Measurements from ENCODE around the gene HLA-DRB5. TPM values are rescaled to one million over a fixed set of nuclear protein-coding genes. Genes with fewer than 3 reads are reported as not detected.

The HLA-DRB5 gene
- total and polyA plus RNA-seq, 2 of the 8 experiments (the other 6 are each of a cell fraction or from before 2014, with no cell fraction given), result 0.83 to 1.4 TPM

DNA sequence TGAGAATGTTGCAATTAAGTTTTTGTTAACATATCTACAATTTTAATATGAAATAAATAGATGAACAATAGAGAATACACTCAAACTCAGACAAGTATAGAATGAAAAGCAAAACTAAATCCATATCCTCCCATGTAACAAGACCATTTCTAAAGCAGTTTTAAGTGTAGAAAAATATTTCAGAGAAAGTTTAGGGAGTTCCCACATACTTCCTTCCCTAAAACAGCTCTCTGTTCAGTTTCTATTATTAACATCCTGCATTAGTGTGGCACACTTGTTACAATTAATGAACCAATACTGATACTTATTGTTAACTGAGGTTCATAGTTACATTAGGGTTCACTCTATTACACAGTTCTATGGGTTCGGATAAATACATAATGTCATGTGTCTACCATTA lies 38.4 kb downstream of the HLA-DRB5 start:
- Histone ChIP-seq H4K91ac (replicated peaks; ENCODE audit: insufficient read length, low read length) (no peak overlapping the region), H3K9ac (replicated peaks in 1 of 4; ENCODE audit: extremely low read depth in 1 of 4, low read depth in 3 of 4, low read length in 3 of 4) (no peak overlapping the region), H3K56ac (replicated peaks; ENCODE audit: insufficient read length, low read depth, low read length) (no peak overlapping the region), H3K4me1 (replicated peaks in 1 of 4; ENCODE audit: control insufficient read depth in 3 of 4, insufficient read depth in 4 of 4, low read length in 3 of 4) (no peaks in the 10 kb centered on the region), H4K8ac (ENCODE audit: extremely low read depth, insufficient read depth, low read length) (no peak overlapping the region), H3K79me2 (ENCODE audit: control insufficient read depth in 1 of 2, insufficient read depth in 2 of 2, low read length in 2 of 2) (no peaks in the 10 kb centered on the region), H2AFZ (ENCODE audit: low read length) (no peak overlapping the region), H3K27ac (ENCODE audit: low read depth, low read length) (no peak overlapping the region), H2AK5ac (ENCODE audit: low read depth, low read length) (no peak overlapping the region), H3K14ac (ENCODE audit: insufficient read length) (no peak overlapping the region), H4K5ac (ENCODE audit: insufficient read length, low read depth, low read length) (no peak overlapping the region), H2BK20ac (ENCODE audit: low read length) (no peak overlapping the region), H4K20me1 (replicated peaks in 1 of 2; ENCODE audit: control insufficient read depth in 1 of 2, insufficient read depth in 2 of 2, low read length in 2 of 2) (no peaks in the 10 kb centered on the region), H2BK12ac (ENCODE audit: low read depth, low read length) (no peak overlapping the region), H3K36me3 (ENCODE audit: control insufficient read depth in 2 of 4, insufficient read depth in 4 of 4, low read length in 3 of 4) (no peaks in the 10 kb centered on the region), H3K9me3 (ENCODE audit: insufficient read depth in 2 of 2, low read depth in 1 of 2, low read length in 1 of 2) (no peaks in the 10 kb centered on the region), H2BK15ac (ENCODE audit: low read length) (no peak overlapping the region), H3K79me1 (ENCODE audit: low read depth, low read length) (no peaks in the 10 kb centered on the region), H3K4me2 (ENCODE audit: insufficient read depth in 1 of 2, low read depth in 2 of 2, low read length in 2 of 2) (no peak overlapping the region), H3K4me3 (ENCODE audit: extremely low read depth in 1 of 4, insufficient read depth in 2 of 4, low read depth in 3 of 4, low read length in 4 of 4) (no peak overlapping the region), H3K23ac (ENCODE audit: insufficient read length) (no peak overlapping the region), H3K18ac (ENCODE audit: extremely low read depth, low read length) (no peak overlapping the region), H3K4ac (replicated peaks; ENCODE audit: insufficient read length, low read depth, low read length) (no peak overlapping the region), H3K23me2 (ENCODE audit: low read depth, low read length) (no peaks in the 10 kb centered on the region), H3K27me3 (replicated peaks in 1 of 4; ENCODE audit: control insufficient read depth in 3 of 4, extremely low read depth in 1 of 4, insufficient read depth in 3 of 4, low read length in 3 of 4) (no peaks in the 10 kb centered on the region), H2BK120ac (replicated peaks; ENCODE audit: low read depth, low read length) (no peak overlapping the region), H2BK5ac (ENCODE audit: low read depth, low read length) (no peak overlapping the region)
- DNase-seq (ENCODE audit: low read depth in 1 of 2, low spot score in 2 of 2) (no peak), FAIRE-seq (no peak)
- TF ChIP-seq CEBPB (IDR thresholded peaks at IDR 0.05; ENCODE audit: low read depth, low read length), result no peak
- TF ChIP-seq SRF (IDR thresholded peaks at IDR 0.05; ENCODE audit: low read depth, low read length), result no peak
- no peak for TF ChIP-seq GTF2F1 (IDR thresholded peaks at IDR 0.05; ENCODE audit: borderline replicate concordance, low read depth, low read length)
- TF ChIP-seq JUN (IDR thresholded peaks at IDR 0.05; ENCODE audit: low read depth, low read length), result no peak
- no peak for TF ChIP-seq TAF1 (IDR thresholded peaks at IDR 0.05; ENCODE audit: low read depth, low read length)
- TF ChIP-seq, protein P1, sequence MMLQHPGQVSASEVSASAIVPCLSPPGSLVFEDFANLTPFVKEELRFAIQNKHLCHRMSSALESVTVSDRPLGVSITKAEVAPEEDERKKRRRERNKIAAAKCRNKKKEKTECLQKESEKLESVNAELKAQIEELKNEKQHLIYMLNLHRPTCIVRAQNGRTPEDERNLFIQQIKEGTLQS (IDR thresholded peaks at IDR 0.05; ENCODE audit: insufficient read depth, low read depth, low read length), result no peak
- no peak for TF ChIP-seq JUND (IDR thresholded peaks at IDR 0.05; ENCODE audit: low read length)
- TF ChIP-seq SP1 (IDR thresholded peaks at IDR 0.05; ENCODE audit: low read depth, low read length), result no peak
- TF ChIP-seq POLR2AphosphoS5 (IDR thresholded peaks at IDR 0.05; ENCODE audit: low read depth, low read length), result no peak
- no CpG with 5 or more reads among the region's 1 CpG for WGBS, 2 experiments (ENCODE audit: extremely low coverage in 1 of 2, insufficient coverage in 1 of 2, insufficient read length in 1 of 2, insufficient replicate concordance in 2 of 2, low coverage in 1 of 2, low lambda C conversion rate in 2 of 2, missing lambda C conversion rate in 1 of 2)
- ChIA-PET POLR2A (ENCODE audit: partially characterized antibody) (no interaction called here), CTCF (ENCODE audit: partially characterized antibody) (no interaction called here)
